ENCODE measurements around the gene RFX6. TPM values are rescaled to one million over a fixed set of nuclear protein-coding genes. Genes with fewer than 3 reads are reported as not detected.
A peak's percentile ranks its signal among the peaks of the same experiment; 100 is the strongest.

RFX6 gene
- total RNA-seq, 2 donors from 2014 or later, result 0.59 to 1.6 TPM

DNA sequence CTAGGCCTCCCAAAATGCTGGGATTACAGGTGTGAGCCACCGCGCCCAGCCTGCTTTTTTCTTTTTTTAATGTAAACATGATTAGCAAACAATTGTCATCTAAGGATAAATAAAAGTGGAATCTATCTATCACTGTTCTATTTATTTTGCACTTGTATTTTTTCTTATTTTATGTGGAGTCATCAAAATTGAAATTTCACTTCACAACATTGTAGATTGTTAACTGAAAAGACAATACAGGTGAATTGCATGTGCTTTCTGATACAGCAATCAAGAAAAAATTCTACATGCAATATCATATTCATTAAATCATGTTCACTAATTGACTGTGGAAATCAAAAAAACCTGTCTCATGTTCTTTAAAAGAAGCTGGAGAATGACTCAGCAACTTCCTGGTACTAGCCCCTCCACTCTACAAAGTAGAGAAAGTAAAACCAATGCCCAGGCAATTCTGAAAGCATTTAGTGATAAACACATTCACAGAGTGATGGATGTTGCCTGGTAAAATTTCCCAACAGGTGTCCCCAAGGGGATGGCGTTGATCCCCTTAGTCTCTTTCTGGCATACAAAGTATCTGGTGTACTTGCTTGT lies 10.7 kb upstream of the RFX6 start:
- no peak overlapping the region for H3K27ac ChIP-seq
- TF ChIP-seq, protein P1, sequence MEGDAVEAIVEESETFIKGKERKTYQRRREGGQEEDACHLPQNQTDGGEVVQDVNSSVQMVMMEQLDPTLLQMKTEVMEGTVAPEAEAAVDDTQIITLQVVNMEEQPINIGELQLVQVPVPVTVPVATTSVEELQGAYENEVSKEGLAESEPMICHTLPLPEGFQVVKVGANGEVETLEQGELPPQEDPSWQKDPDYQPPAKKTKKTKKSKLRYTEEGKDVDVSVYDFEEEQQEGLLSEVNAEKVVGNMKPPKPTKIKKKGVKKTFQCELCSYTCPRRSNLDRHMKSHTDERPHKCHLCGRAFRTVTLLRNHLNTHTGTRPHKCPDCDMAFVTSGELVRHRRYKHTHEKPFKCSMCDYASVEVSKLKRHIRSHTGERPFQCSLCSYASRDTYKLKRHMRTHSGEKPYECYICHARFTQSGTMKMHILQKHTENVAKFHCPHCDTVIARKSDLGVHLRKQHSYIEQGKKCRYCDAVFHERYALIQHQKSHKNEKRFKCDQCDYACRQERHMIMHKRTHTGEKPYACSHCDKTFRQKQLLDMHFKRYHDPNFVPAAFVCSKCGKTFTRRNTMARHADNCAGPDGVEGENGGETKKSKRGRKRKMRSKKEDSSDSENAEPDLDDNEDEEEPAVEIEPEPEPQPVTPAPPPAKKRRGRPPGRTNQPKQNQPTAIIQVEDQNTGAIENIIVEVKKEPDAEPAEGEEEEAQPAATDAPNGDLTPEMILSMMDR (IDR thresholded peaks at IDR 0.05), result no peak
- no peaks in the 10 kb centered on the region for H3K27me3 ChIP-seq
- intact Hi-C loops (cut with DNase I), result no loop called here
- no peaks in the 10 kb centered on the region for H3K4me1 ChIP-seq
- no peaks in the 10 kb centered on the region for H3K9me3 ChIP-seq
- no peaks in the 10 kb centered on the region for H3K36me3 ChIP-seq
- DNase-seq, result no peak
- H3K9ac ChIP-seq (ENCODE audit: low read depth in 2 of 2, low read length in 2 of 2), result no peak overlapping the region
- H3K4me3 ChIP-seq, result no peak overlapping the region

DNA sequence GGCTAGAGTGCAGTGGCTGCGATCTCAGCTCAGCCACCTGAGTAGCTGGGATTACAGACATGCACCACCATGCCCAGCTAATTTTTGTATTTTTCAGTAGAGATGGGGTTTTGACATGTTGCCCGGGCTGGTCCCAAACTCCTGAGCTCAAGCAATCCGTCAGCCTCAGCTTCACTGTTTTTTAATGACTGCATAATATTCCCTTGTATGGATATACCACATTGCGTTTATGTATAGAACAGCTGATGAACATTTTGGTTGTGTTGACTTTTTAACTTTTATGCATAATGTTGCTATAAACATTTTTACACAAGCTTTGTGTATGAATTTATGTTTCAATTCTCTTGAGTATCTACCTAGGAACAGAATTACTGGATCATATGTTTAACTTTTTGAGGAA lies 4.3 kb upstream of the RFX6 start:
- Histone ChIP-seq H3K4me1 (no peaks in the 10 kb centered on the region), H3K9ac (ENCODE audit: low read depth in 2 of 2, low read length in 2 of 2) (no peak overlapping the region), H3K27ac (no peak overlapping the region), H3K4me3 (no peak overlapping the region), H3K36me3 (no peaks in the 10 kb centered on the region), H3K27me3 (peaks cover 22% of the 10 kb centered on the region), H3K9me3 (no peaks in the 10 kb centered on the region)
- intact Hi-C loops (cut with DNase I), result no loop called here
- TF ChIP-seq, protein P1 (IDR thresholded peaks at IDR 0.05), result no peak
- DNase-seq, result no peak

DNA sequence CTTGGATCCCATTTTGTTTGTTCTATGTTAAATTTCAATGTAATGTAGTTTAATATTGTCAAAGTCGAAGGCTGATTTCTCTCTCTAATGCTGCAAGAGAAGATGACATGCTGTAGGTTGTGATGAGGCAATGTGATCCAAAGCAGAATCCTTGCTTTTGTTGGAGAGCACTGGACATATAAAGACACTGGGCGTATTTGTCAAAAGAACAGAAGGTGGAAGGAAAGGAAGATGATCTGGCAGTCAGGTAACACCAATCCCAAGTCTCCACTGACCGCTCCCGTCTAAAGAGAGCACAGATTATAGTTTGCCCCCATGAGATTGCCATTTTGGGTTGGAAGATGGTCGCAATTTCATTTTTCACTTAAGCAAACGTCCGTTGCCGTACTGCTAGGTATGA lies 935 bp upstream of the RFX6 start:
- TF ChIP-seq, protein P1 (IDR thresholded peaks at IDR 0.05), result no peak
- Histone ChIP-seq H3K27ac (no peak overlapping the region), H3K4me1 (no peaks in the 10 kb centered on the region), H3K4me3 (no peak overlapping the region), H3K9ac (ENCODE audit: low read depth in 2 of 2, low read length in 2 of 2) (no peak overlapping the region), H3K9me3 (no peaks in the 10 kb centered on the region), H3K27me3 (peaks cover 22% of the 10 kb centered on the region), H3K36me3 (no peaks in the 10 kb centered on the region)
- intact Hi-C loops (cut with DNase I), result no loop called here
- no peak for DNase-seq

DNA sequence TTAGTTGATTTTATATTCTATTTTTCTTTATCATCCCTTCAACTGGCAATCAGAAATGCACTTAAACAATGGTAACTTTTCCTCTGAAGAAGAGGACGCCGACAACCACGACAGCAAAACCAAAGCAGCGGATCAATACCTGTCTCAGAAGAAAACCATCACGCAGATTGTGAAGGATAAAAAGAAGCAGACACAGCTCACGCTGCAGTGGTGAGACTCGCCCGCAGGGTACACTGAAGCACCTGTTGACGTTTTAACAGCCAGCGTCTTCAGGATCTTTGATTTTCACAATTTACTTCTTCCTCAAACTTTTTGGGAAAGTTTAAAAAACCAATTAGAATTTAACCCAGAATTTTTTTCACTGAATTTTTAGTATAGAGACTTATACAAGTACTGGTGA lies 701 bp downstream of the RFX6 start:
- intact Hi-C loops (cut with DNase I), result loop anchor here (2.0 kb wide), 1 partner anchor 89 kb away; no protein-coding TSS in a partner anchor
- TF ChIP-seq, protein P1 (IDR thresholded peaks at IDR 0.05), result no peak

DNA sequence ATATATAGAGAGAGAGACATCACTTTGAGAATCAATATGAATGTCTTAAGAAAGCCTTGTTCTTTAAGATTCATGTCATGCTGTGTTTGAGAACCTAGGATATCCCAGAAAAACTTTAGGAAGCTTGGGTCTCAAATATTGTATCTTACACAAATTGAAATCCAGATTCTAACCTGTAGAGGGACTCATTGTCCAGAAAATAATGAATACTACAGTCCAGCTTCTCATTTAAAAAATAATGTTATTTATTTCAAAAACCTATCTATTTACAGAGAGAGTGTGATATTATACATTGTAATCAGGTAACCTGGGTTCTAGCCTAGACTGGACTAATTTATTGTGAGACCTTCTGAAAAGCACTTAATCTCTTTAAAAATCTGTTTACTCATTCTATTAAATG lies 4.2 kb downstream of the RFX6 start:
- H3K36me3 ChIP-seq, result no peaks in the 10 kb centered on the region
- intact Hi-C loops (cut with DNase I), result loop anchor here (10.0 kb wide), 1 partner anchor 314 kb away; no protein-coding TSS in a partner anchor
- H3K4me1 ChIP-seq, result no peaks in the 10 kb centered on the region
- H3K27me3 ChIP-seq, result peaks cover 15% of the 10 kb centered on the region
- no peak overlapping the region for H3K9ac ChIP-seq (ENCODE audit: low read depth in 2 of 2, low read length in 2 of 2)
- no peak for DNase-seq
- no peaks in the 10 kb centered on the region for H3K9me3 ChIP-seq
- TF ChIP-seq, protein P1 (IDR thresholded peaks at IDR 0.05), result peak; percentile 12
- no peak overlapping the region for H3K4me3 ChIP-seq
- H3K27ac ChIP-seq, result no peak overlapping the region

More for the DNA sequence above, 701 bp downstream of the RFX6 start:
- no peaks in the 10 kb centered on the region for H3K9me3 ChIP-seq
- no peak overlapping the region for H3K27ac ChIP-seq
- no peaks in the 10 kb centered on the region for H3K4me1 ChIP-seq
- no peak for DNase-seq
- H3K27me3 ChIP-seq, result peaks cover 22% of the 10 kb centered on the region
- peak overlapping the region; percentile 42 for H3K4me3 ChIP-seq
- no peaks in the 10 kb centered on the region for H3K36me3 ChIP-seq
- no peak overlapping the region for H3K9ac ChIP-seq (ENCODE audit: low read depth in 2 of 2, low read length in 2 of 2)

Data from colonic mucosa (tissue), 4 donors.